ENCODE results near the gene LRRC8A. TPM values are rescaled to one million over a fixed set of nuclear protein-coding genes. Genes with fewer than 3 reads are reported as not detected.

Gene LRRC8A
- total and polyA plus RNA-seq, 2 of the 8 experiments (the other 6 are each of a cell fraction or from before 2014, with no cell fraction given): 103 to 111 TPM

- no peak overlapping the region for H2BK120ac ChIP-seq (replicated peaks; ENCODE audit: low read depth, low read length)
- peak overlapping the region; percentile 89 for H4K8ac ChIP-seq (ENCODE audit: extremely low read depth, insufficient read depth, low read length)
- H3K4me2 ChIP-seq (ENCODE audit: insufficient read depth in 1 of 2, low read depth in 2 of 2, low read length in 2 of 2): no peak overlapping the region
- H4K5ac ChIP-seq (ENCODE audit: insufficient read length, low read depth, low read length): no peak overlapping the region
- no peak overlapping the region for H4K91ac ChIP-seq (replicated peaks; ENCODE audit: insufficient read length, low read length)
- no peaks in the 10 kb centered on the region for H3K9me3 ChIP-seq (ENCODE audit: insufficient read depth in 2 of 2, low read depth in 1 of 2, low read length in 1 of 2)
- no peak overlapping the region for H3K23ac ChIP-seq (ENCODE audit: insufficient read length)
- H3K9ac ChIP-seq (replicated peaks in 1 of 4; ENCODE audit: extremely low read depth in 1 of 4, low read depth in 3 of 4, low read length in 3 of 4): no peak overlapping the region; a peak in 1 of 7 replicates
- H2BK20ac ChIP-seq (ENCODE audit: low read length): no peak overlapping the region
- H3K79me2 ChIP-seq (ENCODE audit: control insufficient read depth in 1 of 2, insufficient read depth in 2 of 2, low read length in 2 of 2): peaks cover 3 to 55% of the 10 kb centered on the region in 2 experiments; a peak in 3 of 4 replicates
- no peak for FAIRE-seq
- no peaks in the 10 kb centered on the region for H3K23me2 ChIP-seq (ENCODE audit: low read depth, low read length)
- H3K4me3 ChIP-seq (ENCODE audit: extremely low read depth in 1 of 4, insufficient read depth in 2 of 4, low read depth in 3 of 4, low read length in 4 of 4): no peak overlapping the region
- no peak overlapping the region for H3K18ac ChIP-seq (ENCODE audit: extremely low read depth, low read length)
- no peak overlapping the region for H2BK15ac ChIP-seq (ENCODE audit: low read length)
- CTCF ChIA-PET (ENCODE audit: partially characterized antibody): interaction anchor here (1.0 kb wide), 1 partner anchor 33 kb away, joined by 3 read pairs; no protein-coding TSS in a partner anchor
- 95% methylated on average over 21 of the region's 23 CpGs; no CpG with 5 or more reads in 1 of the 2 experiments for WGBS, 2 experiments (ENCODE audit: extremely low coverage in 1 of 2, insufficient coverage in 1 of 2, insufficient read length in 1 of 2, insufficient replicate concordance in 2 of 2, low coverage in 1 of 2, low lambda C conversion rate in 2 of 2, missing lambda C conversion rate in 1 of 2)
- POLR2A ChIA-PET (ENCODE audit: partially characterized antibody): interaction anchor here (0.7 to 1.5 kb wide), 8 partner anchors 9 to 84 kb away, joined by 3 to 4 read pairs (median 3); no protein-coding TSS in a partner anchor
- H2BK12ac ChIP-seq (ENCODE audit: low read depth, low read length): 0 out of 2 replicates have a peak overlapping the region, but pooled peaks have one; percentile 17
- no peak overlapping the region for H2BK5ac ChIP-seq (ENCODE audit: low read depth, low read length)
- DNase-seq (ENCODE audit: low read depth in 1 of 2, low spot score in 2 of 2): no peak
- peaks cover 13% of the 10 kb centered on the region for H3K79me1 ChIP-seq (ENCODE audit: low read depth, low read length)
- no peak overlapping the region for H3K4ac ChIP-seq (replicated peaks; ENCODE audit: insufficient read length, low read depth, low read length)
- peaks cover 0 to 4% (median 0%) of the 10 kb centered on the region in 4 experiments; a peak in 1 of 7 replicates for H3K4me1 ChIP-seq (replicated peaks in 1 of 4; ENCODE audit: control insufficient read depth in 3 of 4, insufficient read depth in 4 of 4, low read length in 3 of 4)
- no peak overlapping the region for H2AK5ac ChIP-seq (ENCODE audit: low read depth, low read length)
- H4K20me1 ChIP-seq (replicated peaks in 1 of 2; ENCODE audit: control insufficient read depth in 1 of 2, insufficient read depth in 2 of 2, low read length in 2 of 2): peaks cover 7 to 13% of the 10 kb centered on the region in 2 experiments
- no peak overlapping the region for H3K56ac ChIP-seq (replicated peaks; ENCODE audit: insufficient read length, low read depth, low read length)
- no peak overlapping the region for H2AFZ ChIP-seq (ENCODE audit: low read length)
- peaks cover 4 to 10% (median 6%) of the 10 kb centered on the region in 4 experiments; a peak in 6 of 8 replicates for H3K36me3 ChIP-seq (ENCODE audit: control insufficient read depth in 2 of 4, insufficient read depth in 4 of 4, low read length in 3 of 4)
- no peak overlapping the region; the same call in 1 of the 2 replicates for H3K27ac ChIP-seq (ENCODE audit: low read depth, low read length)
- no peaks in the 10 kb centered on the region for H3K27me3 ChIP-seq (replicated peaks in 1 of 4; ENCODE audit: control insufficient read depth in 3 of 4, extremely low read depth in 1 of 4, insufficient read depth in 3 of 4, low read length in 3 of 4)
- no peak overlapping the region for H3K14ac ChIP-seq (ENCODE audit: insufficient read length)
- TF ChIP-seq PHF8 (conservative IDR thresholded peaks at IDR 0.05; ENCODE audit: low read depth, low read length) (no peak), POLR2AphosphoS5 (IDR thresholded peaks at IDR 0.05; ENCODE audit: low read depth, low read length) (no peak), CEBPB (IDR thresholded peaks at IDR 0.05; ENCODE audit: low read depth, low read length) (no peak), NRF1 (IDR thresholded peaks at IDR 0.05; ENCODE audit: low read depth, low read length) (no peak), TEAD4 (IDR thresholded peaks at IDR 0.05; ENCODE audit: low read depth, low read length) (no peak), USF2 (IDR thresholded peaks at IDR 0.05; ENCODE audit: low read length) (no peak), ASH2L (IDR thresholded peaks at IDR 0.05; ENCODE audit: low read length) (no peak), GTF2F1 (IDR thresholded peaks at IDR 0.05; ENCODE audit: borderline replicate concordance, low read depth, low read length) (no peak), SUZ12 (IDR thresholded peaks at IDR 0.05; ENCODE audit: low read length) (no peak), KDM5A (IDR thresholded peaks at IDR 0.05; ENCODE audit: low read length) (no peak)
Measured at GRCh38 chr9:128902351-128903078, 20.6 kb downstream of the LRRC8A start.
